ENCODE measurements around the gene ATXN10. TPM values are rescaled to one million over a fixed set of nuclear protein-coding genes. Genes with fewer than 3 reads are reported as not detected.

The ATXN10 gene
- total RNA-seq, 2 experiments from 2014 or later, result 43.8 to 48.0 TPM

GRCh38 chr22:45865561-45866125, 194.0 kb downstream of the ATXN10 start:
- no peak for TF ChIP-seq CTCF (IDR thresholded peaks at IDR 0.05)
- H3K4me1 ChIP-seq (ENCODE audit: insufficient read depth, low read length), result peaks cover 8% of the 10 kb centered on the region
- peaks cover 13% of the 10 kb centered on the region for H3K4me1 Mint-ChIP-seq (ENCODE audit: low read depth)

GRCh38 chr22:45866126-45866645, 194.6 kb downstream of the ATXN10 start:
- Mint-ChIP-seq H3K27ac (no peak overlapping the region), H3K4me3 (no peak overlapping the region), H3K27me3 (peaks cover 40% of the 10 kb centered on the region), H3K9me3 (peaks cover 2% of the 10 kb centered on the region), H3K36me3 (ENCODE audit: low read depth) (no peaks in the 10 kb centered on the region), H3K4me1 (ENCODE audit: low read depth) (peaks cover 13% of the 10 kb centered on the region)
- ATAC-seq (ENCODE audit: poor library complexity), result no peak
- no peak for TF ChIP-seq CTCF (IDR thresholded peaks at IDR 0.05)
- Histone ChIP-seq H3K9me3 (ENCODE audit: control insufficient read depth in 1 of 2, insufficient read depth in 1 of 2, low read length in 2 of 2) (peaks cover 0 to 34% of the 10 kb centered on the region in 2 experiments), H3K4me1 (ENCODE audit: insufficient read depth, low read length) (peaks cover 8% of the 10 kb centered on the region), H3K36me3 (ENCODE audit: insufficient read depth, low read length) (no peaks in the 10 kb centered on the region), H3K4me3 (ENCODE audit: low read length) (no peak overlapping the region), H3K27ac (ENCODE audit: low read depth in 1 of 2, low read length in 2 of 2) (no peak overlapping the region), H3K27me3 (ENCODE audit: control insufficient read depth in 1 of 2, insufficient read depth in 2 of 2, low read length in 2 of 2) (peaks cover 15 to 41% of the 10 kb centered on the region in 2 experiments)
- no peak for DNase-seq
- POLR2A ChIA-PET, result no interaction called here
- CTCF ChIA-PET, result no interaction called here
- intact Hi-C loops (cut with DNase I, micrococcal nuclease), result loop anchor here in 1 of 2 experiments (10.0 kb wide), 2 partner anchors 221 to 249 kb away; no protein-coding TSS in a partner anchor

More at GRCh38 chr22:45865561-45866125, 194.0 kb downstream of the ATXN10 start:
- H3K36me3 Mint-ChIP-seq (ENCODE audit: low read depth), result no peaks in the 10 kb centered on the region
- peaks cover 38% of the 10 kb centered on the region for H3K27me3 Mint-ChIP-seq
- ATAC-seq (ENCODE audit: poor library complexity), result no peak
- ChIA-PET POLR2A (no interaction called here), CTCF (no interaction called here)
- H3K36me3 ChIP-seq (ENCODE audit: insufficient read depth, low read length), result no peaks in the 10 kb centered on the region
- no peak overlapping the region for H3K4me3 ChIP-seq (ENCODE audit: low read length)
- peaks cover 2% of the 10 kb centered on the region for H3K9me3 Mint-ChIP-seq
- no peak overlapping the region for H3K27ac Mint-ChIP-seq
- no peak for DNase-seq
- intact Hi-C loops (cut with DNase I, micrococcal nuclease), result loop anchor here in 1 of 2 experiments (10.0 kb wide), 2 partner anchors 221 to 249 kb away; no protein-coding TSS in a partner anchor
- H3K9me3 ChIP-seq (ENCODE audit: control insufficient read depth in 1 of 2, insufficient read depth in 1 of 2, low read length in 2 of 2), result peaks cover 0 to 34% of the 10 kb centered on the region in 2 experiments
- H3K27ac ChIP-seq (ENCODE audit: low read depth in 1 of 2, low read length in 2 of 2), result no peak overlapping the region
- H3K27me3 ChIP-seq (ENCODE audit: control insufficient read depth in 1 of 2, insufficient read depth in 2 of 2, low read length in 2 of 2), result peaks cover 15 to 41% of the 10 kb centered on the region in 2 experiments
- no peak overlapping the region for H3K4me3 Mint-ChIP-seq

GRCh38 chr22:45866646-45867117, 195.0 kb downstream of the ATXN10 start:
- no peak overlapping the region for H3K4me3 ChIP-seq (ENCODE audit: low read length)
- no peaks in the 10 kb centered on the region for H3K36me3 ChIP-seq (ENCODE audit: insufficient read depth, low read length)
- Mint-ChIP-seq H3K27me3 (peaks cover 40% of the 10 kb centered on the region), H3K27ac (no peak overlapping the region), H3K9me3 (peaks cover 2% of the 10 kb centered on the region), H3K4me3 (no peak overlapping the region), H3K4me1 (ENCODE audit: low read depth) (peaks cover 13% of the 10 kb centered on the region), H3K36me3 (ENCODE audit: low read depth) (no peaks in the 10 kb centered on the region)
- ATAC-seq (ENCODE audit: poor library complexity), result no peak
- ChIA-PET CTCF (no interaction called here), POLR2A (no interaction called here)
- DNase-seq, result no peak
- peaks cover 0 to 29% of the 10 kb centered on the region in 2 experiments for H3K9me3 ChIP-seq (ENCODE audit: control insufficient read depth in 1 of 2, insufficient read depth in 1 of 2, low read length in 2 of 2)
- peaks cover 15 to 41% of the 10 kb centered on the region in 2 experiments for H3K27me3 ChIP-seq (ENCODE audit: control insufficient read depth in 1 of 2, insufficient read depth in 2 of 2, low read length in 2 of 2)
- intact Hi-C loops (cut with DNase I, micrococcal nuclease), result loop anchor here in 1 of 2 experiments (10.0 kb wide), 2 partner anchors 222 to 248 kb away; no protein-coding TSS in a partner anchor
- H3K27ac ChIP-seq (ENCODE audit: low read depth in 1 of 2, low read length in 2 of 2), result no peak overlapping the region
- TF ChIP-seq CTCF (IDR thresholded peaks at IDR 0.05), result no peak
- peaks cover 8% of the 10 kb centered on the region for H3K4me1 ChIP-seq (ENCODE audit: insufficient read depth, low read length)
